NT2/D1 (cell line): Measurements from ENCODE around the gene PSMA6.

Experiments used
- DNase-seq: peaks from one replicate; pipeline ENCODE4 v3.0.0-alpha.2; 2011; ENCODE audit warnings: low read depth, low spot score
- H3K27me3 ChIP-seq: 2 replicates; pipeline ENCODE4 v1.6.0; 2011; ENCODE audit warnings: mild to moderate bottlenecking; ENCODE audit not compliant: insufficient read length, insufficient read depth
- H3K36me3 ChIP-seq: 2 replicates; pipeline ENCODE4 v1.6.1; 2011; ENCODE audit warnings: mild to moderate bottlenecking, low read length, mixed read lengths; ENCODE audit not compliant: insufficient read depth, insufficient read length
- H3K4me1 ChIP-seq: 2 replicates; pipeline ENCODE4 v1.5.1; 2011; ENCODE audit not compliant: insufficient read depth, insufficient read length
- H3K4me3 ChIP-seq: 2 replicates; pipeline ENCODE4 v1.5.1; 2011; ENCODE audit warnings: low read depth; ENCODE audit not compliant: insufficient read length
- H3K9ac ChIP-seq: 2 replicates; pipeline ENCODE4 v1.6.0; 2011; ENCODE audit warnings: low read depth; ENCODE audit not compliant: insufficient read length
- H3K9me3 ChIP-seq: 2 replicates; pipeline ENCODE4 v1.5.1; 2011; ENCODE audit warnings: mild to moderate bottlenecking, low read length; ENCODE audit not compliant: insufficient read depth
- SUZ12 ChIP-seq: IDR thresholded peaks from 2 replicates; pipeline ENCODE4 v1.6.1; 2011; ENCODE audit not compliant: insufficient read length, insufficient read depth; ENCODE audit errors: extremely low read depth
- YY1 ChIP-seq: IDR thresholded peaks from 2 replicates; pipeline ENCODE4 v1.6.1; 2011; ENCODE audit not compliant: insufficient read length, insufficient read depth
- ZNF274 ChIP-seq: IDR thresholded peaks from 2 replicates; pipeline ENCODE4 v1.6.1; 2011; ENCODE audit warnings: mild to moderate bottlenecking, low read depth, low read length

Gene PSMA6

DNA sequence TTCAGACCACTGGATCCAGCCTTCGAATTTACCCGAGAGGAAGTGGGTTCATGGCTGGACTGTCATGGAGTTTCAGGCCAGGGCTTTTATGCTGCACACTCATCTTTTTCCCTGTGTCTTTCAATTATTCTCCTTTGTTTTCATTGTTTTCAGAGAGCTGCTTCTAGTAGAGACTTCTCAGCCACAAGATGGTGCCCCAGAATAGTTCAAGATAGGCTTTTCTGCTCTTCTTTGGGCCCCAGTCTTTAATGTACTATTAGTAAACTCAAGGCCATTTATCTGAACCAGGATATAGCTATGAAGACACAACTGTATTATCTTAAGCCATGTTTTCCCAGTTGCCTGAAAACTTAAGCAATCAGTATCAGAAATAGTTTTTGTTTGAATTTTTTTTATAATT, 30.4 kb upstream of the PSMA6 start:
- DNase-seq = no peak
- Histone ChIP-seq H3K27me3 (no peaks in the 10 kb centered on the region), H3K9me3 (peaks cover 9% of the 10 kb centered on the region), H3K4me1 (no peaks in the 10 kb centered on the region), H3K9ac (no peak overlapping the region), H3K36me3 (no peaks in the 10 kb centered on the region), H3K4me3 (no peak overlapping the region)
- TF ChIP-seq ZNF274 (no peak), YY1 (no peak), SUZ12 (no peak)

- H3K9ac ChIP-seq = no peak overlapping the region
- peaks cover 9% of the 10 kb centered on the region for H3K9me3 ChIP-seq
- H3K4me1 ChIP-seq = no peaks in the 10 kb centered on the region
- no peak for TF ChIP-seq ZNF274
- TF ChIP-seq YY1 = no peak
- no peak for TF ChIP-seq SUZ12
- H3K36me3 ChIP-seq = no peaks in the 10 kb centered on the region
- DNase-seq = no peak
- no peak overlapping the region for H3K4me3 ChIP-seq
- H3K27me3 ChIP-seq = no peaks in the 10 kb centered on the region
These were observed 29.7 kb upstream of the PSMA6 start for GRCh38 chr14:35262436-35262835.

- Histone ChIP-seq H3K9me3 (no peaks in the 10 kb centered on the region), H3K27me3 (no peaks in the 10 kb centered on the region), H3K36me3 (peaks cover 15% of the 10 kb centered on the region), H3K4me3 (no peak overlapping the region), H3K4me1 (no peaks in the 10 kb centered on the region), H3K9ac (no peak overlapping the region)
- TF ChIP-seq YY1 = no peak
- no peak for TF ChIP-seq SUZ12
- no peak for TF ChIP-seq ZNF274
- DNase-seq = no peak
These were observed 23.2 kb upstream of the PSMA6 start for GRCh38 chr14:35268946-35269345.

DNA sequence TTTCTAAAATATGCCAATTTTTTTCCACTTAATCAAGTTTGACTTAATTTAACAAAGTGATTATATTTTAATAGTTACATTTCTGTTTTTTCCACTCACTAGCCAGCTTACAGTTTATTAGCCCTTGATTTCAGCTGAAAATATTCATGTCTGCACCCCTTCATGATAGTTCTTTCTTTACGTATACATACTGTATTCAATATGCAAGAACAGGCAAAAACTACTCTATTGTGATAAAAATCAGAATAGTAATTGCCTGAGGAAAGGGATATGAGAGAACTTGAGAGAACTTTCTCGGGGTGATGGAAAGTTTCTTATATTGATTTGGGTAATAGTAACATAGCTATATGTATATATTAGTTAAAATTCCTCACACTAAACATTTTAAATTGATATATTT, 17.4 kb upstream of the PSMA6 start:
- no peaks in the 10 kb centered on the region for H3K4me1 ChIP-seq
- no peak for DNase-seq
- H3K4me3 ChIP-seq = no peak overlapping the region
- no peaks in the 10 kb centered on the region for H3K9me3 ChIP-seq
- H3K9ac ChIP-seq = no peak overlapping the region
- TF ChIP-seq ZNF274 (no peak), SUZ12 (no peak), YY1 (no peak)
- peaks cover 28% of the 10 kb centered on the region for H3K36me3 ChIP-seq
- H3K27me3 ChIP-seq = no peaks in the 10 kb centered on the region

DNA sequence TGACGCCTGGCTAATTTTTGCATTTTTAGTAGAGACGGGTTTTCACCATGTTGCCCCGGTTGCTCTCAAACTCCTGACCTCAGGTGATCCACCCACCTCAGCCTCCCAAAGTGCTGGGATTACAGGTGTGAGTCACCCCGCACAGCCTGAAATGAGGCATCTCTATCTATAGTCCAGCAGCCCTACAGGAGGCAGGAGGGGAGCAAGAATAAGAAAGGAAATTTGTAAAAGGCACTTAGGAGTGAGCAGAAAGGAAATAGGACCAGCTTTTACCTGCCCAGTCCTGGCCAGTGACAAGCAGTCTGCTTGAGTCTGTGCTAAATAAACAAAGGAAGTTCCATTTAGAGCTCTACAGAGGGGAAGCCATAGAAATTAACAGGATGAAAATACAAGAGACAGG, 15.0 kb upstream of the PSMA6 start:
- Histone ChIP-seq H3K4me3 (no peak overlapping the region), H3K27me3 (no peaks in the 10 kb centered on the region), H3K9ac (no peak overlapping the region), H3K9me3 (no peaks in the 10 kb centered on the region), H3K4me1 (no peaks in the 10 kb centered on the region), H3K36me3 (peaks cover 20% of the 10 kb centered on the region)
- TF ChIP-seq SUZ12 (no peak), ZNF274 (no peak), YY1 (no peak)
- DNase-seq = no peak

DNA sequence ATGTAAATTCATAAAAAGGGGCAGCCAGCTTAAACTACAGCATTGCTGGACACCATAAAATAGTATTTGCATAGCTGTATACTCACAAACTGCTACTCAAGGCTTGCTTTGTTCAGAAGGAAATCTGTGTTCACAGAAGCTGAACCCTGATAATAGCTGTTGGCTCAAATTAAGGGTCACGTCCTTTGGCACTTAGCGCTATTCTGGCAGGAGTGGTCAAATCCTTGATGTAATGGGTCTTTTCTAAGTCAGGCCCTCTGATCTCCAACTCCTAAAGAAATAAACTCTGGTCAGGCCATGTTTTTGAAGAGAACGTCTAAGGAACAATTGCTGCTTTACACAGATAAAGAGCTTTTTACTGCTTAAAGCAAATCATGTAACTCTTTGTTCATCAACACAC, 12.8 kb upstream of the PSMA6 start:
- Histone ChIP-seq H3K36me3 (peaks cover 16% of the 10 kb centered on the region), H3K9ac (no peak overlapping the region), H3K4me1 (no peaks in the 10 kb centered on the region), H3K9me3 (no peaks in the 10 kb centered on the region), H3K27me3 (no peaks in the 10 kb centered on the region), H3K4me3 (no peak overlapping the region)
- no peak for DNase-seq
- TF ChIP-seq YY1 = no peak
- no peak for TF ChIP-seq ZNF274
- no peak for TF ChIP-seq SUZ12

DNA sequence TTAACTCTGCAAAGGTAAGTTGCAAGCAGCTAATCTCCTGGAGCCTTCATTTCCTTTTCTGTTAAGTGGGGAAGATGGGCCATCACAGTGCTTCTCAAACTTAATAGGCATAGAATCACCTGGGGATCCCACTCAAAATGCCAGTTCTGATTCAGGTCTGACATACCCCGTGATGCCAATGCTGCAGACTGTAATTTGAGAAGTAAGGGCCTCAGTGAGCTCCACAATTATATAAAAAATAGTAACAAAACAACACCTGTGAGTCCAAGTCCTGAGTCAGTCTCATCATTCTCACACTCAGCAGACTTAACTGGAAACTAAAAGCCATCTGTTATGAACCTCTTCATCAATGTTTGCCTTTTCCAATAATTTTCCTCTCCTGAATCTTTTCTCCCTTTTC, 10.8 kb upstream of the PSMA6 start:
- Histone ChIP-seq H3K9me3 (no peaks in the 10 kb centered on the region), H3K9ac (no peak overlapping the region), H3K4me3 (no peak overlapping the region), H3K4me1 (no peaks in the 10 kb centered on the region), H3K36me3 (peaks cover 6% of the 10 kb centered on the region), H3K27me3 (no peaks in the 10 kb centered on the region)
- DNase-seq = no peak
- TF ChIP-seq SUZ12 (no peak), YY1 (no peak), ZNF274 (no peak)

- TF ChIP-seq ZNF274 = no peak
- no peak for TF ChIP-seq SUZ12
- no peak for TF ChIP-seq YY1
- H3K9ac ChIP-seq = no peak overlapping the region
- DNase-seq = no peak
- no peaks in the 10 kb centered on the region for H3K4me1 ChIP-seq
- no peaks in the 10 kb centered on the region for H3K27me3 ChIP-seq
- H3K36me3 ChIP-seq = peaks cover 3% of the 10 kb centered on the region
- H3K4me3 ChIP-seq = no peak overlapping the region
- no peaks in the 10 kb centered on the region for H3K9me3 ChIP-seq
These were observed 7.7 kb upstream of the PSMA6 start for GRCh38 chr14:35284506-35284905.
